SW480 (cell line): Measurements from ENCODE around the gene CUBN.

Experiments
- DNase-seq: peaks from one replicate; pipeline ENCODE4 v3.0.0-alpha.2; 2016; ENCODE audit warnings: low spot score

CUBN gene

GRCh38 chr10:17010363-17011145 is 119.1 kb downstream of the CUBN start:
- DNase-seq, result no peak

- no peak for DNase-seq
Measured at GRCh38 chr10:17009212-17009700, 120.4 kb downstream of the CUBN start.

- DNase-seq, result no peak
Measured at GRCh38 chr10:17007418-17007770, 122.2 kb downstream of the CUBN start.

GRCh38 chr10:17006631-17007417 is 122.8 kb downstream of the CUBN start:
- DNase-seq, result no peak

- no peak for DNase-seq
Measured at GRCh38 chr10:17005621-17006566, 123.7 kb downstream of the CUBN start.

- DNase-seq, result no peak
Measured at GRCh38 chr10:17004801-17005380, 124.7 kb downstream of the CUBN start.

GRCh38 chr10:17003651-17004286 is 125.8 kb downstream of the CUBN start:
- DNase-seq, result no peak

GRCh38 chr10:17003151-17003550 is 126.5 kb downstream of the CUBN start:
- DNase-seq, result peak; percentile 65

GRCh38 chr10:17001961-17002749 is 127.5 kb downstream of the CUBN start:
- DNase-seq, result no peak

GRCh38 chr10:17001297-17001744 is 128.3 kb downstream of the CUBN start:
- no peak for DNase-seq

GRCh38 chr10:16999665-17000451 is 129.8 kb downstream of the CUBN start:
- no peak for DNase-seq

- no peak for DNase-seq
Measured at GRCh38 chr10:16996530-16996964, 133.1 kb downstream of the CUBN start.

GRCh38 chr10:16995867-16996529 is 133.6 kb downstream of the CUBN start:
- DNase-seq, result no peak

- no peak for DNase-seq
Measured at GRCh38 chr10:16993186-16993585, 136.4 kb downstream of the CUBN start.

GRCh38 chr10:16992611-16993119 is 136.9 kb downstream of the CUBN start:
- DNase-seq, result no peak

GRCh38 chr10:16991011-16991410 is 138.6 kb downstream of the CUBN start:
- DNase-seq, result no peak

- DNase-seq, result no peak
Measured at GRCh38 chr10:16989826-16990293, 139.8 kb downstream of the CUBN start.

GRCh38 chr10:16988900-16989299 is 140.7 kb downstream of the CUBN start:
- DNase-seq, result no peak
